Measurements from ENCODE around the gene ABHD14A. TPM values are rescaled to one million over a fixed set of nuclear protein-coding genes. Genes with fewer than 3 reads are reported as not detected.

Gene ABHD14A
- total RNA-seq, 1 experiment from 2014 or later: 3.8 TPM

DNA sequence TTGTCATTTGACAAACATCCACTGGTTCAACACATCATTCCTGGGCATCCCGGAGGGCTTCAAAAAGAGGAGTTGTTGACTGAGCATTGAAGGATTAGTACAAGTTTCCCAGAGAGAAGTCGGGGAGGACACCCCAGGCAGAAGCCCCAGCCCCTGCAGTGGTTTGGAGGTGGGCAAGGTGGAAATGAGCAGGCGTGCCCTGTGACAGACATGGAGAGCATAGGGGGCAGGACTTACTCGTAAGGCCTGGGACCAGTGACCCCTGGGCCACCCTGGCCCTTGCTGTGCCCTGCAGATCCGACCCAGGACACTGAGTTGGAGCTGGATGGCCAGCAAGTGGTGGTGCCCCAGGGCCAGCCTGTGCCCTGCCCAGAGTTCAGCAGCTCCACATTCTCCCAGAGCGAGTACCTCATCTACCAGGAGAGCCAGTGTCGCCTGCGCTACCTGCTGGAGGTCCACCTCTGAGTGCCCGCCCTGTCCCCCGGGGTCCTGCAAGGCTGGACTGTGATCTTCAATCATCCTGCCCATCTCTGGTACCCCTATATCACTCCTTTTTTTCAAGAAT, 26.8 kb upstream of the ABHD14A start (continued):
- TF ChIP-seq, protein P1, sequence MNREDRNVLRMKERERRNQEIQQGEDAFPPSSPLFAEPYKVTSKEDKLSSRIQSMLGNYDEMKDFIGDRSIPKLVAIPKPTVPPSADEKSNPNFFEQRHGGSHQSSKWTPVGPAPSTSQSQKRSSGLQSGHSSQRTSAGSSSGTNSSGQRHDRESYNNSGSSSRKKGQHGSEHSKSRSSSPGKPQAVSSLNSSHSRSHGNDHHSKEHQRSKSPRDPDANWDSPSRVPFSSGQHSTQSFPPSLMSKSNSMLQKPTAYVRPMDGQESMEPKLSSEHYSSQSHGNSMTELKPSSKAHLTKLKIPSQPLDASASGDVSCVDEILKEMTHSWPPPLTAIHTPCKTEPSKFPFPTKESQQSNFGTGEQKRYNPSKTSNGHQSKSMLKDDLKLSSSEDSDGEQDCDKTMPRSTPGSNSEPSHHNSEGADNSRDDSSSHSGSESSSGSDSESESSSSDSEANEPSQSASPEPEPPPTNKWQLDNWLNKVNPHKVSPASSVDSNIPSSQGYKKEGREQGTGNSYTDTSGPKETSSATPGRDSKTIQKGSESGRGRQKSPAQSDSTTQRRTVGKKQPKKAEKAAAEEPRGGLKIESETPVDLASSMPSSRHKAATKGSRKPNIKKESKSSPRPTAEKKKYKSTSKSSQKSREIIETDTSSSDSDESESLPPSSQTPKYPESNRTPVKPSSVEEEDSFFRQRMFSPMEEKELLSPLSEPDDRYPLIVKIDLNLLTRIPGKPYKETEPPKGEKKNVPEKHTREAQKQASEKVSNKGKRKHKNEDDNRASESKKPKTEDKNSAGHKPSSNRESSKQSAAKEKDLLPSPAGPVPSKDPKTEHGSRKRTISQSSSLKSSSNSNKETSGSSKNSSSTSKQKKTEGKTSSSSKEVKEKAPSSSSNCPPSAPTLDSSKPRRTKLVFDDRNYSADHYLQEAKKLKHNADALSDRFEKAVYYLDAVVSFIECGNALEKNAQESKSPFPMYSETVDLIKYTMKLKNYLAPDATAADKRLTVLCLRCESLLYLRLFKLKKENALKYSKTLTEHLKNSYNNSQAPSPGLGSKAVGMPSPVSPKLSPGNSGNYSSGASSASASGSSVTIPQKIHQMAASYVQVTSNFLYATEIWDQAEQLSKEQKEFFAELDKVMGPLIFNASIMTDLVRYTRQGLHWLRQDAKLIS (CRISPR knock-in tag; IDR thresholded peaks at IDR 0.05; ENCODE audit: borderline replicate concordance): no peak
- TF ChIP-seq GABPB1 (CRISPR knock-in tag; IDR thresholded peaks at IDR 0.05) (no peak), CBFB (CRISPR knock-in tag; IDR thresholded peaks at IDR 0.05; ENCODE audit: low read depth) (no peak), MYBL2 (CRISPR knock-in tag; IDR thresholded peaks at IDR 0.05) (no peak), ZNF423 (CRISPR knock-in tag; IDR thresholded peaks at IDR 0.05) (no peak), ZNF263 (CRISPR knock-in tag; IDR thresholded peaks at IDR 0.05; ENCODE audit: low read depth) (no peak)
- TF ChIP-seq, protein P2, sequence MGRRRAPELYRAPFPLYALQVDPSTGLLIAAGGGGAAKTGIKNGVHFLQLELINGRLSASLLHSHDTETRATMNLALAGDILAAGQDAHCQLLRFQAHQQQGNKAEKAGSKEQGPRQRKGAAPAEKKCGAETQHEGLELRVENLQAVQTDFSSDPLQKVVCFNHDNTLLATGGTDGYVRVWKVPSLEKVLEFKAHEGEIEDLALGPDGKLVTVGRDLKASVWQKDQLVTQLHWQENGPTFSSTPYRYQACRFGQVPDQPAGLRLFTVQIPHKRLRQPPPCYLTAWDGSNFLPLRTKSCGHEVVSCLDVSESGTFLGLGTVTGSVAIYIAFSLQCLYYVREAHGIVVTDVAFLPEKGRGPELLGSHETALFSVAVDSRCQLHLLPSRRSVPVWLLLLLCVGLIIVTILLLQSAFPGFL (CRISPR knock-in tag; IDR thresholded peaks at IDR 0.05; ENCODE audit: borderline replicate concordance): no peak

DNA sequence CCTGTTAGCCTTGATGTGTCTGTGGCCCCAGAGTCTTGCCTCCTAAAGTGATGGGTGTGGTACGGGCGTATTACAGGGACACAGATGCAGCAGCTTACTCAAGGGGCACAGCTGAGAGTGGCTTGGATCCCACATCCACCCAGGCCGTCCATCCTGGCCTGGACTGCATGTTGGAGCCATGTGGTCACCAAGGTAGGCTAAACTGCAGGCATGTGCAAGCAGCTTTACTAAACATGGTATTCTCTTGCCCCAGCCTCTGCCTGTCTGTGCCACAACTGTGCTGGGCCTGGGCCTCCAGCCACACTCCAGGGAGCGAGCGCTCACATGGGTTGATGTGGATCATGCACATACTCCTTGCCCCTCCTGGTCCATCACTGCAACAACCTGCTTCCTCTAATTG, 25.7 kb upstream of the ABHD14A start:
- ATAC-seq: no peak
- H3K36me3 Mint-ChIP-seq: no peaks in the 10 kb centered on the region
- H3K27ac Mint-ChIP-seq: no peak overlapping the region
- H3K27me3 Mint-ChIP-seq (ENCODE audit: low read depth): peaks cover 50% of the 10 kb centered on the region
- no peaks in the 10 kb centered on the region for H3K9me3 Mint-ChIP-seq
- no peak overlapping the region for H3K4me3 Mint-ChIP-seq
- ChIA-PET POLR2A (no interaction called here), CTCF (no interaction called here)
- TF ChIP-seq PRRX2 (CRISPR knock-in tag; IDR thresholded peaks at IDR 0.05): no peak
- TF ChIP-seq, protein P3, sequence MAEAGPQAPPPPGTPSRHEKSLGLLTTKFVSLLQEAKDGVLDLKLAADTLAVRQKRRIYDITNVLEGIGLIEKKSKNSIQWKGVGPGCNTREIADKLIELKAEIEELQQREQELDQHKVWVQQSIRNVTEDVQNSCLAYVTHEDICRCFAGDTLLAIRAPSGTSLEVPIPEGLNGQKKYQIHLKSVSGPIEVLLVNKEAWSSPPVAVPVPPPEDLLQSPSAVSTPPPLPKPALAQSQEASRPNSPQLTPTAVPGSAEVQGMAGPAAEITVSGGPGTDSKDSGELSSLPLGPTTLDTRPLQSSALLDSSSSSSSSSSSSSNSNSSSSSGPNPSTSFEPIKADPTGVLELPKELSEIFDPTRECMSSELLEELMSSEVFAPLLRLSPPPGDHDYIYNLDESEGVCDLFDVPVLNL (CRISPR knock-in tag; IDR thresholded peaks at IDR 0.05; ENCODE audit: borderline replicate concordance, low read depth): no peak
- no peak for TF ChIP-seq FOXP1 (CRISPR knock-in tag; IDR thresholded peaks at IDR 0.05; ENCODE audit: borderline replicate concordance)
- no peak for TF ChIP-seq TEAD1 (CRISPR knock-in tag; IDR thresholded peaks at IDR 0.05)
- TF ChIP-seq, protein P4, sequence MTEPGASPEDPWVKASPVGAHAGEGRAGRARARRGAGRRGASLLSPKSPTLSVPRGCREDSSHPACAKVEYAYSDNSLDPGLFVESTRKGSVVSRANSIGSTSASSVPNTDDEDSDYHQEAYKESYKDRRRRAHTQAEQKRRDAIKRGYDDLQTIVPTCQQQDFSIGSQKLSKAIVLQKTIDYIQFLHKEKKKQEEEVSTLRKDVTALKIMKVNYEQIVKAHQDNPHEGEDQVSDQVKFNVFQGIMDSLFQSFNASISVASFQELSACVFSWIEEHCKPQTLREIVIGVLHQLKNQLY (CRISPR knock-in tag; IDR thresholded peaks at IDR 0.05): no peak
- TF ChIP-seq MYBL2 (CRISPR knock-in tag; IDR thresholded peaks at IDR 0.05): no peak
- TF ChIP-seq, protein P5, sequence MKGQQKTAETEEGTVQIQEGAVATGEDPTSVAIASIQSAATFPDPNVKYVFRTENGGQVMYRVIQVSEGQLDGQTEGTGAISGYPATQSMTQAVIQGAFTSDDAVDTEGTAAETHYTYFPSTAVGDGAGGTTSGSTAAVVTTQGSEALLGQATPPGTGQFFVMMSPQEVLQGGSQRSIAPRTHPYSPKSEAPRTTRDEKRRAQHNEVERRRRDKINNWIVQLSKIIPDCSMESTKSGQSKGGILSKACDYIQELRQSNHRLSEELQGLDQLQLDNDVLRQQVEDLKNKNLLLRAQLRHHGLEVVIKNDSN (CRISPR knock-in tag; IDR thresholded peaks at IDR 0.05): no peak
- TF ChIP-seq, protein P6, sequence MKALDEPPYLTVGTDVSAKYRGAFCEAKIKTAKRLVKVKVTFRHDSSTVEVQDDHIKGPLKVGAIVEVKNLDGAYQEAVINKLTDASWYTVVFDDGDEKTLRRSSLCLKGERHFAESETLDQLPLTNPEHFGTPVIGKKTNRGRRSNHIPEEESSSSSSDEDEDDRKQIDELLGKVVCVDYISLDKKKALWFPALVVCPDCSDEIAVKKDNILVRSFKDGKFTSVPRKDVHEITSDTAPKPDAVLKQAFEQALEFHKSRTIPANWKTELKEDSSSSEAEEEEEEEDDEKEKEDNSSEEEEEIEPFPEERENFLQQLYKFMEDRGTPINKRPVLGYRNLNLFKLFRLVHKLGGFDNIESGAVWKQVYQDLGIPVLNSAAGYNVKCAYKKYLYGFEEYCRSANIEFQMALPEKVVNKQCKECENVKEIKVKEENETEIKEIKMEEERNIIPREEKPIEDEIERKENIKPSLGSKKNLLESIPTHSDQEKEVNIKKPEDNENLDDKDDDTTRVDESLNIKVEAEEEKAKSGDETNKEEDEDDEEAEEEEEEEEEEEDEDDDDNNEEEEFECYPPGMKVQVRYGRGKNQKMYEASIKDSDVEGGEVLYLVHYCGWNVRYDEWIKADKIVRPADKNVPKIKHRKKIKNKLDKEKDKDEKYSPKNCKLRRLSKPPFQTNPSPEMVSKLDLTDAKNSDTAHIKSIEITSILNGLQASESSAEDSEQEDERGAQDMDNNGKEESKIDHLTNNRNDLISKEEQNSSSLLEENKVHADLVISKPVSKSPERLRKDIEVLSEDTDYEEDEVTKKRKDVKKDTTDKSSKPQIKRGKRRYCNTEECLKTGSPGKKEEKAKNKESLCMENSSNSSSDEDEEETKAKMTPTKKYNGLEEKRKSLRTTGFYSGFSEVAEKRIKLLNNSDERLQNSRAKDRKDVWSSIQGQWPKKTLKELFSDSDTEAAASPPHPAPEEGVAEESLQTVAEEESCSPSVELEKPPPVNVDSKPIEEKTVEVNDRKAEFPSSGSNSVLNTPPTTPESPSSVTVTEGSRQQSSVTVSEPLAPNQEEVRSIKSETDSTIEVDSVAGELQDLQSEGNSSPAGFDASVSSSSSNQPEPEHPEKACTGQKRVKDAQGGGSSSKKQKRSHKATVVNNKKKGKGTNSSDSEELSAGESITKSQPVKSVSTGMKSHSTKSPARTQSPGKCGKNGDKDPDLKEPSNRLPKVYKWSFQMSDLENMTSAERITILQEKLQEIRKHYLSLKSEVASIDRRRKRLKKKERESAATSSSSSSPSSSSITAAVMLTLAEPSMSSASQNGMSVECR (CRISPR knock-in tag; IDR thresholded peaks at IDR 0.05; ENCODE audit: borderline replicate concordance): no peak
- TF ChIP-seq SMAD4 (CRISPR knock-in tag; IDR thresholded peaks at IDR 0.05): no peak
- TF ChIP-seq, protein P7, sequence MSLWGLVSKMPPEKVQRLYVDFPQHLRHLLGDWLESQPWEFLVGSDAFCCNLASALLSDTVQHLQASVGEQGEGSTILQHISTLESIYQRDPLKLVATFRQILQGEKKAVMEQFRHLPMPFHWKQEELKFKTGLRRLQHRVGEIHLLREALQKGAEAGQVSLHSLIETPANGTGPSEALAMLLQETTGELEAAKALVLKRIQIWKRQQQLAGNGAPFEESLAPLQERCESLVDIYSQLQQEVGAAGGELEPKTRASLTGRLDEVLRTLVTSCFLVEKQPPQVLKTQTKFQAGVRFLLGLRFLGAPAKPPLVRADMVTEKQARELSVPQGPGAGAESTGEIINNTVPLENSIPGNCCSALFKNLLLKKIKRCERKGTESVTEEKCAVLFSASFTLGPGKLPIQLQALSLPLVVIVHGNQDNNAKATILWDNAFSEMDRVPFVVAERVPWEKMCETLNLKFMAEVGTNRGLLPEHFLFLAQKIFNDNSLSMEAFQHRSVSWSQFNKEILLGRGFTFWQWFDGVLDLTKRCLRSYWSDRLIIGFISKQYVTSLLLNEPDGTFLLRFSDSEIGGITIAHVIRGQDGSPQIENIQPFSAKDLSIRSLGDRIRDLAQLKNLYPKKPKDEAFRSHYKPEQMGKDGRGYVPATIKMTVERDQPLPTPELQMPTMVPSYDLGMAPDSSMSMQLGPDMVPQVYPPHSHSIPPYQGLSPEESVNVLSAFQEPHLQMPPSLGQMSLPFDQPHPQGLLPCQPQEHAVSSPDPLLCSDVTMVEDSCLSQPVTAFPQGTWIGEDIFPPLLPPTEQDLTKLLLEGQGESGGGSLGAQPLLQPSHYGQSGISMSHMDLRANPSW (CRISPR knock-in tag; conservative IDR thresholded peaks at IDR 0.05; ENCODE audit: low read depth): no peak
- TF ChIP-seq GRHL2 (CRISPR knock-in tag; IDR thresholded peaks at IDR 0.05; ENCODE audit: insufficient replicate concordance, severe bottlenecking): no peak
- no peak for TF ChIP-seq ZNF423 (CRISPR knock-in tag; IDR thresholded peaks at IDR 0.05)
- TF ChIP-seq CBFB (CRISPR knock-in tag; IDR thresholded peaks at IDR 0.05; ENCODE audit: low read depth): no peak
- H3K4me1 Mint-ChIP-seq: no peaks in the 10 kb centered on the region
- no peak for DNase-seq (ENCODE audit: low spot score)
